SJSA1 (cell line): Measurements from ENCODE around the gene CWH43. TPM values are rescaled to one million over a fixed set of nuclear protein-coding genes. Genes with fewer than 3 reads are reported as not detected.
"Not testable (repeated sequence)": the region's sequence is repeated elsewhere in the genome, so short reads cannot be mapped to it uniquely, and the experiment has no call there.

Experiments used
- DNase-seq, 2 experiments: peaks; one replicate each; pipeline ENCODE4 v3.0.0-alpha.2; 2015 to 2020; ENCODE audit warnings: low spot score in 2 of 2, low read depth in 1 of 2
- H3K27ac ChIP-seq: fragments of 250-450 bp; sonication (Bioruptor Pico); 2 replicates; pipeline ENCODE4 v1.5.1; 2020; ENCODE audit warnings: mild to moderate bottlenecking, moderate library complexity
- H3K27me3 ChIP-seq: fragments of 250-450 bp; sonication (Bioruptor Pico); replicated peaks from 2 replicates; pipeline ENCODE4 v1.5.1; 2020; ENCODE audit warnings: mild to moderate bottlenecking, moderate library complexity
- H3K36me3 ChIP-seq: fragments of 250-450 bp; sonication (Bioruptor Pico); 2 replicates; pipeline ENCODE4 v1.5.1; 2020; ENCODE audit warnings: mild to moderate bottlenecking
- H3K4me1 ChIP-seq: fragments of 250-450 bp; sonication (Bioruptor Pico); replicated peaks from 2 replicates; pipeline ENCODE4 v1.6.1; 2021; ENCODE audit warnings: mild to moderate bottlenecking
- H3K4me3 ChIP-seq: fragments of 250-450 bp; sonication (Bioruptor Pico); 2 replicates; pipeline ENCODE4 v1.5.1; 2020; ENCODE audit warnings: mild to moderate bottlenecking
- H3K9me3 ChIP-seq: fragments of 250-450 bp; sonication (Bioruptor Pico); replicated peaks from 2 replicates; pipeline ENCODE4 v1.5.1; 2020; ENCODE audit warnings: mild to moderate bottlenecking
- total RNA-seq: library from RNA; depleted of rRNA; stranded (reverse); fragments of >200 nt; shearing (Covaris generic); gene quantifications from 2 replicates; pipeline ENCODE4 v1.2.3, GENCODE V29; 2014; rRNA removed

The CWH43 gene
- total RNA-seq, 1 experiment from 2014 or later: not detected

- DNase-seq, H3K27me3 ChIP-seq, H3K36me3 ChIP-seq, H3K9me3 ChIP-seq, H3K4me1 ChIP-seq, H3K27ac ChIP-seq, H3K4me3 ChIP-seq: not testable (repeated sequence)
Observed at GRCh38 chr4:49109567-49110166, 123.6 kb downstream of the CWH43 start.

DNA sequence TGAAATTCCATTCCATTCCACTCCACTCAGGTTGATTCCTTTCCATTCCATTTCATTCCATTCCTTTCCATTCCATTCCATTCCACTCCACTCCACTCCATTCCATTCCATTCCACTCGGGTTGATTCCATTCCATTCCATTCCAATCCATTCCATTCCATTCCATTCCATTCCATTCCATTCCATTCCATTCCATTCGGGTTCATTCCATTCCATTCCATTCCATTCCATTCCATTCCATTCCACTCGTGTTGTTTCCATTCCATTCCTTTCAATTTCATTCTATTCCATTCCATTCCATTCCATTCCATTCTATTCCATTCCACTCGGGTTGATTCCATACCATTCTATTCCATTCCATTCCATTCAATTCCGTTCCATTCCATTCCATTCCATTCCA, 124.5 kb downstream of the CWH43 start:
- H3K36me3 ChIP-seq, H3K4me3 ChIP-seq, H3K9me3 ChIP-seq: not testable (repeated sequence)

More for the DNA sequence above, 124.5 kb downstream of the CWH43 start:
- not testable (repeated sequence) for H3K4me1 ChIP-seq, H3K27me3 ChIP-seq, DNase-seq, H3K27ac ChIP-seq

Other genes starting within 250 kb of the CWH43 start
- 17.4 and 28.5 TPM in 2 replicates for gene FRYL, start 206.0 kb upstream of the CWH43 start, total RNA-seq
- gene OCIAD1, start 155.2 kb upstream of the CWH43 start, total RNA-seq: 51.8 and 54.6 TPM in 2 replicates
- 3.8 and 14.3 TPM in 2 replicates for gene OCIAD2, start 79.5 kb upstream of the CWH43 start, total RNA-seq